Upper lobe of left lung (tissue), 4 donors: ENCODE data around the gene SPATA3.

Source experiments
- CTCF ChIP-seq, 6 experiments: fragments of 450-650 bp in 4 of 6; fragments of 200-600 bp in 2 of 6; sonication (generic) in 2 of 6; IDR thresholded peaks; one replicate each; pipeline ENCODE4 v1.5.1; 2016 to 2019; ENCODE audit warnings: antibody characterized with exemption in 6 of 6
- EP300 ChIP-seq, 4 donors: sonication (generic); formaldehyde crosslinking; IDR thresholded peaks; one replicate each; pipeline ENCODE4 v1.5.1; 2017; ENCODE audit warnings: antibody characterized with exemption in 4 of 4, control low read depth in 2 of 4
- POLR2A ChIP-seq, 4 donors: fragments of 450-650 bp; IDR thresholded peaks; one replicate each; pipeline ENCODE4 v1.5.1; 2016 to 2017; ENCODE audit warnings: antibody characterized with exemption in 4 of 4, mild to moderate bottlenecking in 2 of 4
- POLR2AphosphoS5 ChIP-seq, 2 donors: sonication (generic); formaldehyde crosslinking; IDR thresholded peaks; one replicate each; pipeline ENCODE4 v1.5.1; 2017; ENCODE audit warnings: antibody characterized with exemption in 2 of 2

GRCh38 chr2:231046916-231047273, 51.0 kb downstream of the SPATA3 start:
- TF ChIP-seq POLR2A (IDR thresholded peaks at IDR 0.05) = no peak
- TF ChIP-seq EP300 (IDR thresholded peaks at IDR 0.05) = no peak
- TF ChIP-seq CTCF (IDR thresholded peaks at IDR 0.05) = no peak
- TF ChIP-seq POLR2AphosphoS5 (IDR thresholded peaks at IDR 0.05) = no peak
